ENCODE results near the gene EFEMP1. TPM values are rescaled to one million over a fixed set of nuclear protein-coding genes. Genes with fewer than 3 reads are reported as not detected.
A peak's percentile ranks its signal among the peaks of the same experiment; 100 is the strongest.

The EFEMP1 gene
- total RNA-seq, 2 donors from 2014 or later = 46.3 to 109 TPM

DNA sequence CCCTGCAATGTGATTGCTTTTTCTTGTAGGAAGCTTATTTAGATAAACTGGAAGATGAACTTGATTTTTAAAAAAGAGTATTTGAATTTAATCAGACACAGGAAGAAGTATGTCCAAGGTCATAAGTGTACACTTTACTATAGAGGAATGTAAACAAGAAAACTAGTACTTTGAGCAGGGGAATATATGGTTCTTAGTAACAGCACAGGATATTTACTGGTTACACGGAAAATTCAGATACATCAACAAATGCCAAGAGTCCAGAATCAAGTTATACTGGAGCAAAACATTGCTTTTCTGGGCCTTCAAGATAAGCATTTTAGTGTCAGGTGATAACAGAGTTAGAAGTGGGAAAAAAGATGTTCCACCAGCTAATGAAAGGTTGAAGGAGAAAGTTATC lies 75.5 kb downstream of the EFEMP1 start:
- WGBS = 84% methylated on average over 1 of the region's 1 CpG

GRCh38 chr2:55846426-55846825 lies 77.2 kb downstream of the EFEMP1 start:
- DNase-seq (ENCODE audit: low spot score) = no peak
- no peak overlapping the region for H3K27ac ChIP-seq
- intact Hi-C loops (cut with DNase I) = no loop called here
- TF ChIP-seq POLR2A (IDR thresholded peaks at IDR 0.05) = no peak
- TF ChIP-seq CTCF (IDR thresholded peaks at IDR 0.05) = no peak
- no peak for TF ChIP-seq POLR2AphosphoS5 (IDR thresholded peaks at IDR 0.05)
- 77% methylated on average over 1 of the region's 1 CpG for WGBS
- no peak overlapping the region for H3K4me3 ChIP-seq
- H3K4me1 ChIP-seq (replicated peaks) = no peaks in the 10 kb centered on the region
- no peaks in the 10 kb centered on the region for H3K9me3 ChIP-seq
- no peaks in the 10 kb centered on the region for H3K27me3 ChIP-seq (replicated peaks; ENCODE audit: insufficient read depth)
- H3K36me3 ChIP-seq = no peaks in the 10 kb centered on the region

More for the DNA sequence above, 75.5 kb downstream of the EFEMP1 start:
- intact Hi-C loops (cut with DNase I) = no loop called here
- H3K9me3 ChIP-seq = no peaks in the 10 kb centered on the region
- H3K27me3 ChIP-seq (replicated peaks; ENCODE audit: insufficient read depth) = no peaks in the 10 kb centered on the region
- TF ChIP-seq CTCF (IDR thresholded peaks at IDR 0.05) = no peak
- no peak for TF ChIP-seq POLR2AphosphoS5 (IDR thresholded peaks at IDR 0.05)
- TF ChIP-seq POLR2A (IDR thresholded peaks at IDR 0.05) = no peak
- H3K4me3 ChIP-seq = no peak overlapping the region
- no peak for DNase-seq (ENCODE audit: low spot score)
- no peak overlapping the region for H3K27ac ChIP-seq
- no peaks in the 10 kb centered on the region for H3K4me1 ChIP-seq (replicated peaks)
- no peaks in the 10 kb centered on the region for H3K36me3 ChIP-seq

DNA sequence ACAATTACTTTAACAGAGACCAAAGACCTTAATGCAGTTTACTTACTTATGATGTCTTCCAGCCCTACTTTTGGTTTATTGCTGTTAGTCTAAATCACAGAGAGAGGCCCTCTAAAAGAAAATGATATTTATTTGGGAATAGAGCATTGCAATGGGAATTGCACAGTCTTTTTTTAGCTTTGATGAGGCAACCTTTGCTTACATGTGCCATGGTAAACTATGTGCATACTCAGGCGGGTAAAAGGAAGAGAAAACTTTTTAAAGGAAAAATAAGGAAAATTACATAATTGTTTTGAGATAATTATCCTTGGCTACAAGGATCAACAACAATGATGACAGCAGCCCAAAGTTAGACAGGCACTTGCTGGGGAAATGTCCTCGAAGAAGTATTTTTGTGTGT lies 78.6 kb downstream of the EFEMP1 start:
- intact Hi-C loops (cut with DNase I) = no loop called here
- Histone ChIP-seq H3K4me1 (replicated peaks) (no peaks in the 10 kb centered on the region), H3K27me3 (replicated peaks; ENCODE audit: insufficient read depth) (no peaks in the 10 kb centered on the region), H3K36me3 (no peaks in the 10 kb centered on the region), H3K4me3 (no peak overlapping the region), H3K9me3 (no peaks in the 10 kb centered on the region), H3K27ac (no peak overlapping the region)
- 42% methylated on average over 2 of the region's 2 CpGs for WGBS
- no peak for DNase-seq (ENCODE audit: low spot score)
- no peak for TF ChIP-seq CTCF (IDR thresholded peaks at IDR 0.05)
- no peak for TF ChIP-seq POLR2A (IDR thresholded peaks at IDR 0.05)
- no peak for TF ChIP-seq POLR2AphosphoS5 (IDR thresholded peaks at IDR 0.05)

DNA sequence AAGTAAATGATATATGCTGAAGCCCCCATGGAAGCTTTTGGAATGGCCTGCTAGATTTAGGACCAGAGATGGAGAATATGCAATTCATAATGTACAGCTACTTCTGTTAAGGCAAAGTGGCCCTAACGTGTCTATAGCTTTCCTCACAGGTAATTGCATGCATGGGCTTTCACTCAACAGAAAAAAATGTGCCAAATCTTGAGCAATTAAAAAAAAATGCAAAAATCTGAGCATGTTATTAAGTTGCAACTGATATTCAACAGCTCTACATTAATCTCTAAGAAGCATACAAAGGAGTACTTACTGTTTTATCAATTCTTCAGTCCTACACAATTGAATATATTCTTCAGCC lies 79.6 kb downstream of the EFEMP1 start:
- no peak overlapping the region for H3K4me3 ChIP-seq
- intact Hi-C loops (cut with DNase I) = no loop called here
- no peaks in the 10 kb centered on the region for H3K4me1 ChIP-seq (replicated peaks)
- no peak overlapping the region for H3K27ac ChIP-seq
- H3K36me3 ChIP-seq = no peaks in the 10 kb centered on the region
- 71% methylated on average over 1 of the region's 1 CpG for whole genome bisulfite sequencing
- no peaks in the 10 kb centered on the region for H3K9me3 ChIP-seq
- no peaks in the 10 kb centered on the region for H3K27me3 ChIP-seq (replicated peaks; ENCODE audit: insufficient read depth)
- TF ChIP-seq POLR2A (IDR thresholded peaks at IDR 0.05) (no peak), POLR2AphosphoS5 (IDR thresholded peaks at IDR 0.05) (no peak), CTCF (IDR thresholded peaks at IDR 0.05) (no peak)
- DNase-seq (ENCODE audit: low spot score) = no peak

GRCh38 chr2:55843096-55843993 lies 80.2 kb downstream of the EFEMP1 start:
- Histone ChIP-seq H3K27me3 (replicated peaks; ENCODE audit: insufficient read depth) (no peaks in the 10 kb centered on the region), H3K4me1 (replicated peaks) (no peaks in the 10 kb centered on the region), H3K27ac (peak overlapping the region in 1 of 2 donors; percentile 13), H3K4me3 (no peak overlapping the region), H3K9me3 (no peaks in the 10 kb centered on the region), H3K36me3 (no peaks in the 10 kb centered on the region)
- 22% methylated on average over 6 of the region's 6 CpGs for WGBS
- intact Hi-C loops (cut with DNase I) = no loop called here
- peak; percentile 58 for DNase-seq (ENCODE audit: low spot score)
- TF ChIP-seq POLR2A (IDR thresholded peaks at IDR 0.05) (no peak), POLR2AphosphoS5 (IDR thresholded peaks at IDR 0.05) (peak; percentile 78), CTCF (IDR thresholded peaks at IDR 0.05) (no peak)

Data from prostate gland (tissue), 2 donors.